ENCODE measurements around the gene MED15. TPM values are rescaled to one million over a fixed set of nuclear protein-coding genes. Genes with fewer than 3 reads are reported as not detected.

Gene MED15
- total and polyA plus RNA-seq, 2 of the 4 experiments (the other 2 are of a cell fraction): 19.0 to 68.8 TPM

DNA sequence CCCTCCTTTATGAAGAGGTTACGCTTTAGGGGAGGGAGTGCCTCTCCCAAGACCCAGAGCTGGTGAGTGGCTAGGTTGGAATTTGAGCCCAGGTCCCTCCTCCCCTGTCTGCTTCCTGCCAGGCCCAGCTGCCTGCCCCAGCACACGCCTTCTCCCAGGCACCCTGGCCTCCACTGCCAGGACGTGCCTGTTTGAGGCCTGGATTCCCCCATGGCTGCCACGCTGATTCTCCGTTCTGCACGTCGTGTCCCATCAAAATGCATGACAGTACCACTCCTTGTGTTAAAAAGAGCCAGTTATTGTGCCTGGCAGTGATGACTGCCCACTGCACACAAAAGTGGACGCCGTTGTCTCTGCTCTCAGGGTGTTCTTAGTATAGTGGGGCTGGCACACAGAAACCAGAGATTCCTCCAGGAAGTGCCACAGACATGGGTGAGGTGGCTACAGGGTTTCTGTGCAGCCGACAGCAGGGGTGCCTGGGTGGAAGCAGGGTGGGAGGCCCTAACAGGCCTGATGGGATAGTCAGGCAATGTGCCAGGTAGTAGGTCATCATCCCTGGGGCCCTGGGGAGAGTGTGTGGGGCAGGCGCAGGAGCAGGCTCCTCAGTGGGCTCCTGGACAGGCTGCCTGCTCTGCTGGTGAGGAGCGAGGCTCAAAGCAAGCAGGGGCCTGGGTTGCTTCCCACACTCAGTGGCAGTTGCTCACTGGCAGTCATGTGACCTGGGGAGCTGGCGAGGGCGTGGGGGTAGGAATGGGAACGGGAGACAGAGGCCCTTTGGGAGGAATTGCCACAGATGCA is 24.2 kb downstream of the MED15 start:
- peak overlapping the region; percentile 60 for H3K9ac ChIP-seq (ENCODE audit: low read depth, low read length)
- H3K4me2 ChIP-seq (ENCODE audit: low read depth, low read length): peak overlapping the region; percentile 32
- H3K4ac ChIP-seq (ENCODE audit: low read depth, low read length): peak overlapping the region; percentile 99
- H4K5ac ChIP-seq (ENCODE audit: low read depth, low read length): peak overlapping the region; percentile 91
- H3K27ac ChIP-seq (ENCODE audit: insufficient read depth, low read length): peak overlapping the region; percentile 91
- H3K9me3 ChIP-seq (ENCODE audit: control insufficient read depth, insufficient read depth, low read length): no peaks in the 10 kb centered on the region
- H3K18ac ChIP-seq (ENCODE audit: low read depth, low read length): peak overlapping the region; percentile 82
- peaks cover 45% of the 10 kb centered on the region for H3K4me1 ChIP-seq (ENCODE audit: control insufficient read depth, insufficient read depth, low read length)
- TF ChIP-seq POLR2A (IDR thresholded peaks at IDR 0.05; ENCODE audit: low read depth, low read length) (0 out of 2 replicates have a peak, but pooled peaks have one; percentile 14), RCOR1 (IDR thresholded peaks at IDR 0.05; ENCODE audit: insufficient replicate concordance, low read length) (no peak), FOS (IDR thresholded peaks at IDR 0.05; ENCODE audit: low read depth, low read length) (peak; percentile 43; the same call in 1 of the 2 replicates), CHD1 (IDR thresholded peaks at IDR 0.05; ENCODE audit: low read depth, low read length) (no peak), RFX5 (IDR thresholded peaks at IDR 0.05; ENCODE audit: low read depth, low read length) (no peak), MAZ (IDR thresholded peaks at IDR 0.05; ENCODE audit: borderline replicate concordance, low read depth, low read length) (peak; percentile 84; the same call in 1 of the 2 replicates), MXI1 (IDR thresholded peaks at IDR 0.05; ENCODE audit: borderline replicate concordance, low read depth, low read length) (peak; percentile 72; the same call in 1 of the 2 replicates), RAD21 (IDR thresholded peaks at IDR 0.05; ENCODE audit: low read length) (0 out of 2 replicates have a peak, but pooled peaks have one; percentile 4), BHLHE40 (IDR thresholded peaks at IDR 0.05; ENCODE audit: low read depth, low read length) (peak; percentile 23; the same call in 1 of the 2 replicates), CEBPB (IDR thresholded peaks at IDR 0.05; ENCODE audit: low read depth, low read length) (no peak)
- TF ChIP-seq, protein P1, sequence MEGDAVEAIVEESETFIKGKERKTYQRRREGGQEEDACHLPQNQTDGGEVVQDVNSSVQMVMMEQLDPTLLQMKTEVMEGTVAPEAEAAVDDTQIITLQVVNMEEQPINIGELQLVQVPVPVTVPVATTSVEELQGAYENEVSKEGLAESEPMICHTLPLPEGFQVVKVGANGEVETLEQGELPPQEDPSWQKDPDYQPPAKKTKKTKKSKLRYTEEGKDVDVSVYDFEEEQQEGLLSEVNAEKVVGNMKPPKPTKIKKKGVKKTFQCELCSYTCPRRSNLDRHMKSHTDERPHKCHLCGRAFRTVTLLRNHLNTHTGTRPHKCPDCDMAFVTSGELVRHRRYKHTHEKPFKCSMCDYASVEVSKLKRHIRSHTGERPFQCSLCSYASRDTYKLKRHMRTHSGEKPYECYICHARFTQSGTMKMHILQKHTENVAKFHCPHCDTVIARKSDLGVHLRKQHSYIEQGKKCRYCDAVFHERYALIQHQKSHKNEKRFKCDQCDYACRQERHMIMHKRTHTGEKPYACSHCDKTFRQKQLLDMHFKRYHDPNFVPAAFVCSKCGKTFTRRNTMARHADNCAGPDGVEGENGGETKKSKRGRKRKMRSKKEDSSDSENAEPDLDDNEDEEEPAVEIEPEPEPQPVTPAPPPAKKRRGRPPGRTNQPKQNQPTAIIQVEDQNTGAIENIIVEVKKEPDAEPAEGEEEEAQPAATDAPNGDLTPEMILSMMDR (conservative IDR thresholded peaks at IDR 0.05; ENCODE audit: low read depth, low read length): no peak
- TF ChIP-seq, protein P2, sequence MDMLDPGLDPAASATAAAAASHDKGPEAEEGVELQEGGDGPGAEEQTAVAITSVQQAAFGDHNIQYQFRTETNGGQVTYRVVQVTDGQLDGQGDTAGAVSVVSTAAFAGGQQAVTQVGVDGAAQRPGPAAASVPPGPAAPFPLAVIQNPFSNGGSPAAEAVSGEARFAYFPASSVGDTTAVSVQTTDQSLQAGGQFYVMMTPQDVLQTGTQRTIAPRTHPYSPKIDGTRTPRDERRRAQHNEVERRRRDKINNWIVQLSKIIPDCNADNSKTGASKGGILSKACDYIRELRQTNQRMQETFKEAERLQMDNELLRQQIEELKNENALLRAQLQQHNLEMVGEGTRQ (IDR thresholded peaks at IDR 0.05; ENCODE audit: low read depth, low read length): peak; percentile 84
- ChIA-PET POLR2A (ENCODE audit: unreplicated experiment) (no interaction called here), CTCF (no interaction called here)
- peak overlapping the region; percentile 96 for H3K14ac ChIP-seq (replicated peaks; ENCODE audit: low read depth, low read length)
- H3K23ac ChIP-seq (ENCODE audit: low read depth, low read length): peak overlapping the region; percentile 97
- peak overlapping the region; percentile 95 for H4K91ac ChIP-seq (ENCODE audit: insufficient read depth, low read depth, low read length)
- peak overlapping the region; percentile 82; the same call in 2 of the 3 replicates for H2BK15ac ChIP-seq (ENCODE audit: low read depth, low read length)
- H4K20me1 ChIP-seq (ENCODE audit: insufficient read depth, low read length): peaks cover 74% of the 10 kb centered on the region
- peak overlapping the region; percentile 100 for H2AK5ac ChIP-seq (ENCODE audit: low read depth, low read length)
- ATAC-seq (ENCODE audit: low read depth) (peak; percentile 81), DNase-seq (peak; percentile 90)
- peak overlapping the region; percentile 97 for H2BK5ac ChIP-seq (ENCODE audit: low read depth, low read length, poor library complexity, severe bottlenecking)
- H3K56ac ChIP-seq (ENCODE audit: extremely low read depth, insufficient read depth, low read length): peak overlapping the region; percentile 79
- H4K8ac ChIP-seq (ENCODE audit: low read depth in 2 of 2, low read length in 2 of 2): peak overlapping the region; percentile 77 to 91
- H3K27me3 ChIP-seq (ENCODE audit: control insufficient read depth, insufficient read depth, low read length): no peaks in the 10 kb centered on the region
- H2AK9ac ChIP-seq (replicated peaks; ENCODE audit: low read depth, low read length, poor library complexity): peak overlapping the region; percentile 88
- in situ Hi-C loops (cut with MboI; ENCODE audit: low sequenced_read_pairs): no loop called here
- intact Hi-C loops (cut with micrococcal nuclease): no loop called here
- dilution Hi-C loops (cut with HindIII; ENCODE audit: low sequenced_read_pairs, unreplicated experiment): no loop called here
- H2BK20ac ChIP-seq (ENCODE audit: low read depth, low read length): peak overlapping the region; percentile 81; the same call in 1 of the 2 replicates
- peaks cover 23 to 76% of the 10 kb centered on the region in 2 experiments for H3K79me1 ChIP-seq (ENCODE audit: low read depth in 1 of 2, low read length in 2 of 2)
- peaks cover 20% of the 10 kb centered on the region for H3K36me3 ChIP-seq (ENCODE audit: control insufficient read depth, insufficient read depth, low read length)
- H3K4me3 ChIP-seq (ENCODE audit: insufficient read depth, low read depth, low read length): no peak overlapping the region
- H3K9me1 ChIP-seq (ENCODE audit: insufficient read depth, low read length): peaks cover 42% of the 10 kb centered on the region
- BruUV-seq (replicated peaks): no TSS peak
- peak overlapping the region; percentile 91 for H2BK120ac ChIP-seq (ENCODE audit: low read depth, low read length)
- 43% methylated on average over 8 of the region's 15 CpGs; no CpG with 5 or more reads in 1 of the 2 experiments for WGBS, 2 experiments (ENCODE audit: extremely low coverage in 2 of 2, insufficient read length in 1 of 2)
- H2AFZ ChIP-seq (replicated peaks; ENCODE audit: low read length, poor library complexity): peak overlapping the region; percentile 19

Measured in IMR-90 (cell line).